LNCaP clone FGC (cell line): ENCODE measurements around the gene FAM170B.

Source experiments
- DNase-seq: peaks from one replicate; pipeline ENCODE4 v3.0.0-alpha.2; 2011; ENCODE audit warnings: low read depth
- H3K4me3 ChIP-seq: 2 replicates; pipeline ENCODE4 v1.5.1; 2011; ENCODE audit warnings: mild to moderate bottlenecking, low read depth, low read length, control low read depth
- TF ChIP-seq, protein P1 (sequence below): IDR thresholded peaks from 2 replicates; pipeline ENCODE4 v1.5.1; 2012; ENCODE audit warnings: mild to moderate bottlenecking; ENCODE audit not compliant: control insufficient read depth, insufficient read depth; ENCODE audit errors: extremely low read depth

Gene FAM170B

DNA sequence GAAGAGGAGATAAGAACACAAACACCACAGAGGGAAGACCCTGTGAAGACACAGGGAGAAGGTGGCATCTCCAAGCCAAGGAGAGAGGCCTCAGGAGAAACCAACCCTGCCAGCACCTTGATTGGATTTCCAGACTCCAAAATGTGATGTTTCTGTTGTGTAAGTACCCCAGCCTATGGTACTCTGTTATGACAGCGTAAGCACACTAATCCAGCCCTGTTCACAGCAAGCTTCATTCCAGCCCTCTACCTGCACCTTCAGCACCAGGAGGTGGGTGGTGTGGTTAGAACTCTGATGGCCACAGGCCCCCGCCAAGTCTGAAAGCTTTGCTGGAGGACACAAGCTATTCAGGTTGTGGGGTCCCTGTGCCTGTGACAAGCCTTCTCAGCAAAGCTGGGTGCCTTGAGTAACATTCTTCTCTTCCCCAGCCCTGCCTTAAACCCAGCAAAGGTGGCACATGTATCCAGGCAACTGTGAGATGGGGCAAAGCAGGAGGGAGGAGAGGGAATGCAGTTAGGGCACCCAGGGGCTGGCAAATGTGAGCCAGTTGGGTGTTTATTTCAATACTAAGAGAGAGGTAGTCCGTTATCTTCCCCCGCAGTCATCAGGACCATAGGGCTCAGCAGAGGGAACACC lies 23.0 kb downstream of the FAM170B start:
- no peak overlapping the region for H3K4me3 ChIP-seq
- no peak for DNase-seq
- TF ChIP-seq, protein P1, sequence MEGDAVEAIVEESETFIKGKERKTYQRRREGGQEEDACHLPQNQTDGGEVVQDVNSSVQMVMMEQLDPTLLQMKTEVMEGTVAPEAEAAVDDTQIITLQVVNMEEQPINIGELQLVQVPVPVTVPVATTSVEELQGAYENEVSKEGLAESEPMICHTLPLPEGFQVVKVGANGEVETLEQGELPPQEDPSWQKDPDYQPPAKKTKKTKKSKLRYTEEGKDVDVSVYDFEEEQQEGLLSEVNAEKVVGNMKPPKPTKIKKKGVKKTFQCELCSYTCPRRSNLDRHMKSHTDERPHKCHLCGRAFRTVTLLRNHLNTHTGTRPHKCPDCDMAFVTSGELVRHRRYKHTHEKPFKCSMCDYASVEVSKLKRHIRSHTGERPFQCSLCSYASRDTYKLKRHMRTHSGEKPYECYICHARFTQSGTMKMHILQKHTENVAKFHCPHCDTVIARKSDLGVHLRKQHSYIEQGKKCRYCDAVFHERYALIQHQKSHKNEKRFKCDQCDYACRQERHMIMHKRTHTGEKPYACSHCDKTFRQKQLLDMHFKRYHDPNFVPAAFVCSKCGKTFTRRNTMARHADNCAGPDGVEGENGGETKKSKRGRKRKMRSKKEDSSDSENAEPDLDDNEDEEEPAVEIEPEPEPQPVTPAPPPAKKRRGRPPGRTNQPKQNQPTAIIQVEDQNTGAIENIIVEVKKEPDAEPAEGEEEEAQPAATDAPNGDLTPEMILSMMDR: no peak

DNA sequence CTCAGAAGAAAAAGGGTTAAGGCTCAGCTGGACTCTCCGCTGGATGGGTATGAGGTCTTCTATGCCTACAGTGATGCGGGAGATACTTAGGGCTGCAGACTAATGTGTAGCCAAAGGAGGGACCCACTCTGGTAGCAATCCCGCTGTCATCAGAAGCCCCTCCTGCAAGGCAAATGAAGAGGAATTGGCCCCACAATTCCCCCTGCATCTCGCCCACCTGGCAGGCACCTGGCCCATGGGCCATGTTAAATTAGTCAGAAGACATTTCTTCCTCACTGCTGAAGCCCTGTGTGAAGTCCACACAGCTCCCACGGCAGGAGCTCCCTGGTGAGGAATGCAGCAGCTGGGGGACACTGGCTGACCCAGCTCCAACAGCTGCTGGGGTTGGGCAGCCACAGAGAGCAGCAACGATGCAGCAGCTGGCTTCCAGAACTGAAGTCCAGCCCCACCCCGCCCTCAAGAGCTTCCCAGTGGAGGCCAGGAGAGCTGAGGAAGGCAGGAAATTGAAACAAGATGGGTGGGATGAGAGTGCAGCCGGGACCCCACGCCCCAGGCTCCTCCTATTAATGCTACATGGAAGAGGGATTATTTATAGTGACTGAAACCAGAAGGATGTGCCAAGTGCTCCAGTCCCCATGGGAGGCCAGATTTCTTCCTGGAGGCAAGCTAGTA lies 24.0 kb downstream of the FAM170B start:
- no peak for DNase-seq
- TF ChIP-seq, protein P1: no peak
- no peak overlapping the region for H3K4me3 ChIP-seq

DNA sequence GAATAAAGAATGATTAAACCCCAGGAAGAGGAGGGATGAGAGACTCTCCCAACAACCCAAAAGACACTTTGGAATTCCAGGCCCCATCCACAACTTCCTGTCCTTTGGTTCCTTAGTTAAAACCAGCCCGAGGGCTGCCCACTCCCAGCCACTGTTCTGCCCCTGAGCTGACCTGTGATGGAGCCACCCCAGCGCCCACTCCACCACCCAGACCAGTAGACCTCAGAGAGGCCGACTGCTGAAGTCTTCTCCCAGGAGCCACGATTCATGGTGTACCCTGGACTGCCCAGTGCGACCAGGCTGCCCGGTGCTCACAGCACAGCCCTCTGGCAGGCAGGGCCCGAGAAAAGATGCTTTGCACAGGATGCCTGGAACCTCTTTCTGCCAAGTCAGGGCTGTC lies 25.2 kb downstream of the FAM170B start:
- DNase-seq: no peak
- no peak overlapping the region for H3K4me3 ChIP-seq
- TF ChIP-seq, protein P1: no peak

DNA sequence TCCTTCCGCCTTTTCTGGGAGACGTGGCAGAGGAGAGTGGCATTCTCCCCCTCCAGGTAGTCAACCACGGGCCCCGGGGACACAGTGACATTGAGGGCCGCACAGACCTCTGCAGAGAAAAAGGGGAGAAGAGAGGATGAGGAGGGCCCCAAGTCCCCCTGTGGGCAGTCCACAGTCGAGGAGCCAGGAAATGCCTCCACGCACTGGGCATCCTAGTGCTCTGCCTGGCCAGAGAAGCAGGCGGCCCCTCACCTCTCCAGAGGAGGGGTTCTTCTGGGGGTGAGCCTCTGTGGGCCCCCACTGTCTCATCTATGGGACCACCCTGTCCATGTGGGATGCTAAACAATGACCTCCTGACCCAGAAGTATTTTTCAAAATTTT lies 25.9 kb downstream of the FAM170B start:
- TF ChIP-seq, protein P1: no peak
- DNase-seq: no peak

DNA sequence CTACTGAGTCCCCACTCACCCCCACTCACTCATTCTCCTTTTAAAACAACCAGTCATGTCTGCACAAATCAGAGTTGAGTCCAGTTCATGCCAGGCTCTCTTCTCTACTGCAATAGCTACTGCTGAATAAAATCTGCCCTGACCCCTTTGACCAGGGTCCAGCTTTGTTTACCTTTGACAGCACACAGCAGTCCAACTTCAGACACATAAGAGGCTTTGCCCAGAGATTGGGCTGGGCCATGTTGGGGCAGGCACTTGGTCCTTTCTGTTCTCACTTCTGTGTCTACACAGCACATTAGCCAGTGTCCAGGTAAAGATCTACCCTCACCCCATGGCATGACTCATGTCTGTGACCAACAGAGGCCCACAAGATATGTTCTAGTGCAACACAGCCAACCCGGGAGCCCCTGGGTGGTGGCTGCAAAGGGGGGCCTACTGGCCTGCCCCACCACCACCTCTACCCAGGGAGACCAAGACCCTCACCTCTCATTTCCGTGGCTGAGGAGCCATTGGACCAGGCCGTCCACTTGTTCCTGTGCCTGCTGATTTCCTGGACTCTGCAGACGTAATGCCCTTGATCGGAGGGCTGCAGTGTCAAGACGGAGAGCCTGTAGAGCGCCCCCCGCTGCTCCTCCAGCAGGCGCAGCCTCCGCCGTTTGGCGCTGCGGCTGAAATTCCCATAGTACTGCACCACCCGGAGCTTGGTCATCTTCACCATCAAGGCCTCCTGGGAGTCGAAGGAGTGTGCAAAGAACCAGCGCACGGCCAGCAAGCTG lies 26.5 kb downstream of the FAM170B start:
- H3K4me3 ChIP-seq: no peak overlapping the region
- TF ChIP-seq, protein P1: no peak
- DNase-seq: peak; percentile 1

More for the DNA sequence above, 25.9 kb downstream of the FAM170B start:
- H3K4me3 ChIP-seq: no peak overlapping the region

DNA sequence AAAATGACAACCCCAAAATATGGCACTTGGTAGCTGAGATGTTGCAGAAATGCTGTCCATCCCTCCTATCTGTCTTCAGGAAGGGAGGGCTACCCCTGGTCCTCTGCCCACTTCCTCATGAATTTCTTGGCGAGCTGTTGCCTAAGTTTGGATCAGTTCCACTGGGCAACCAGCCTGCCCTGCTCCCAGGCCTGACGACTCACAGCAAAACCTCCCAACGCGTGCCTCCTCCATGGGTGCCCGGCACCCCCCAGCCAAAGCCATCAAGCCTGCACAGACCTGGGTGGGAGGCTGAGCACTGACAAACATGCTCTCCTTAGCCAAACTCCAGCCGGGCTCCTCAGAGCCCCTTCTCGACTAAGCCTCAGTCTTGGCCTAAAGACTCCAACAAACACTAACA lies 27.4 kb downstream of the FAM170B start:
- H3K4me3 ChIP-seq: no peak overlapping the region
- DNase-seq: peak; percentile 15
- TF ChIP-seq, protein P1: no peak

DNA sequence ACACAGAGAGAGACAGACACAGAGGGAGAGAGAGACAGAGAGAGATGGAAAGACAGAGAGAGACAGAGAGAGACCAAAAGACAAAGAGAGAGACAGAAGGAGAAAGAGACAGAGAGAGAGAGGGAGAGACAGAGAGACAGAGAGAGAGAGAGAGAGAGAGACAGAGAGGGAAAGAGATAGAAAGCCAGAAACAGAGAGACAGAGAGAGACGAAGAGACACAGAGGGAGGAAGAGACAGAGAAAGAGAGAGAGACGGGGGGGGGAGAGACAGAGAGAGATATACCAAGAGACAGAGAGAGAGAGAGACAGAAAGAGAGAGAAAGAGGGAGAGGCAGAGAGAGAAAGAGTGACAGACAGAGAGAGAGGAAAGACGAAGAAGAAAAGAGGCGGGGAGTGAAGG lies 28.7 kb downstream of the FAM170B start:
- H3K4me3 ChIP-seq: no peak overlapping the region
- DNase-seq: no peak
- TF ChIP-seq, protein P1: no peak
